Upper lobe of right lung (tissue), 1 donor: ENCODE measurements around the gene FCRL4. TPM values are rescaled to one million over a fixed set of nuclear protein-coding genes. Genes with fewer than 3 reads are reported as not detected.

Experiments used
- ATAC-seq: fragments of 200-7000 bp; cut with Tn5 transposase; one replicate; pipeline ENCODE4 v1.9.1; 2020; ENCODE audit warnings: mild to moderate bottlenecking, moderate library complexity
- DNase-seq: peaks from one replicate; pipeline ENCODE4 v3.0.0-alpha.2; 2020
- H3K27ac ChIP-seq: fragments of 200-600 bp; one replicate; pipeline ENCODE4 v1.8.0; 2022
- H3K27me3 ChIP-seq: fragments of 200-600 bp; one replicate; pipeline ENCODE4 v1.8.0; 2022; ENCODE audit warnings: mild to moderate bottlenecking
- H3K36me3 ChIP-seq: fragments of 200-600 bp; one replicate; pipeline ENCODE4 v1.8.0; 2022
- H3K4me1 ChIP-seq: fragments of 200-600 bp; one replicate; pipeline ENCODE4 v1.8.0; 2022
- H3K4me3 ChIP-seq: fragments of 200-600 bp; one replicate; pipeline ENCODE4 v1.8.0; 2022; ENCODE audit warnings: mild to moderate bottlenecking
- H3K9me3 ChIP-seq: fragments of 200-600 bp; one replicate; pipeline ENCODE4 v1.8.0; 2022
- intact Hi-C: fragments of 100-400 bp; cut with DNase I; formaldehyde crosslinking; loops from one replicate; pipeline ENCODE4 v1.11.0; 2022
- total RNA-seq: library from RNA; stranded (reverse); fragmentation: NEBNext Ultra II Directional; extraction: Animal tissue kit (Norgen Biotek cat#: 25700); gene quantifications from one replicate; pipeline ENCODE4 v1.2.1, GENCODE V29; 2021
- TF ChIP-seq, protein P1 (sequence below): fragments of 200-600 bp; IDR thresholded peaks from one replicate; pipeline ENCODE4 v1.8.0; 2022; ENCODE audit warnings: antibody characterized with exemption
- donor health status: DM: no; HTN: yes; CAD: no; lungs with severe emphysema.

Gene FCRL4
- total RNA-seq, 1 donor from 2014 or later: not detected

DNA sequence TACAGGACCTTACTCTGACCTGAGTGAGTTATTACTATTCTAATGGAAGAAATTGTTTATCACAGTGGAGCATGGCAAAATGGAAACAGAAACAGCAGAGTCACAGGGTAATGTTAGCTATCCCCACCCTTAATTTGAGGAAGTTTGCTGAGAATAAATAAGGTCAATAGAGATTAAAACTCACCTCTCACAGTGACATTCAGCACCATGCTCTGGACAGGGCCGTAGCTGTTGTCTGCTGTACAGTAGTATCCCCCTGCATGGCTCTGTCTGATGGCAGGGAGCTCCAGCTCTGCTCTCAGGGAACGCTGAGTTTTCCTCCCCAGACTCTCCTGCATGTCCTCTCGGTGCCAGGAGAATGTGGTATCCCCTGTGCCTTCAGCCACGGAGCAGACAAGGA, 11.9 kb downstream of the FCRL4 start:
- H3K27ac ChIP-seq: no peak overlapping the region

GRCh38 chr1:157584503-157584902, 13.4 kb downstream of the FCRL4 start:
- H3K9me3 ChIP-seq: no peaks in the 10 kb centered on the region
- no peaks in the 10 kb centered on the region for H3K36me3 ChIP-seq
- TF ChIP-seq, protein P1, sequence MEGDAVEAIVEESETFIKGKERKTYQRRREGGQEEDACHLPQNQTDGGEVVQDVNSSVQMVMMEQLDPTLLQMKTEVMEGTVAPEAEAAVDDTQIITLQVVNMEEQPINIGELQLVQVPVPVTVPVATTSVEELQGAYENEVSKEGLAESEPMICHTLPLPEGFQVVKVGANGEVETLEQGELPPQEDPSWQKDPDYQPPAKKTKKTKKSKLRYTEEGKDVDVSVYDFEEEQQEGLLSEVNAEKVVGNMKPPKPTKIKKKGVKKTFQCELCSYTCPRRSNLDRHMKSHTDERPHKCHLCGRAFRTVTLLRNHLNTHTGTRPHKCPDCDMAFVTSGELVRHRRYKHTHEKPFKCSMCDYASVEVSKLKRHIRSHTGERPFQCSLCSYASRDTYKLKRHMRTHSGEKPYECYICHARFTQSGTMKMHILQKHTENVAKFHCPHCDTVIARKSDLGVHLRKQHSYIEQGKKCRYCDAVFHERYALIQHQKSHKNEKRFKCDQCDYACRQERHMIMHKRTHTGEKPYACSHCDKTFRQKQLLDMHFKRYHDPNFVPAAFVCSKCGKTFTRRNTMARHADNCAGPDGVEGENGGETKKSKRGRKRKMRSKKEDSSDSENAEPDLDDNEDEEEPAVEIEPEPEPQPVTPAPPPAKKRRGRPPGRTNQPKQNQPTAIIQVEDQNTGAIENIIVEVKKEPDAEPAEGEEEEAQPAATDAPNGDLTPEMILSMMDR: no peak
- H3K4me3 ChIP-seq: no peak overlapping the region
- peaks cover 33% of the 10 kb centered on the region for H3K27me3 ChIP-seq
- no peak for ATAC-seq
- intact Hi-C loops: no loop called here
- no peak for DNase-seq
- H3K4me1 ChIP-seq: no peaks in the 10 kb centered on the region
- no peak overlapping the region for H3K27ac ChIP-seq

More for the DNA sequence above, 11.9 kb downstream of the FCRL4 start:
- Histone ChIP-seq H3K4me1 (no peaks in the 10 kb centered on the region), H3K27me3 (peaks cover 38% of the 10 kb centered on the region), H3K9me3 (no peaks in the 10 kb centered on the region), H3K4me3 (no peak overlapping the region), H3K36me3 (no peaks in the 10 kb centered on the region)
- no peak for DNase-seq
- TF ChIP-seq, protein P1: no peak
- ATAC-seq: peak; percentile 19
- intact Hi-C loops: no loop called here

DNA sequence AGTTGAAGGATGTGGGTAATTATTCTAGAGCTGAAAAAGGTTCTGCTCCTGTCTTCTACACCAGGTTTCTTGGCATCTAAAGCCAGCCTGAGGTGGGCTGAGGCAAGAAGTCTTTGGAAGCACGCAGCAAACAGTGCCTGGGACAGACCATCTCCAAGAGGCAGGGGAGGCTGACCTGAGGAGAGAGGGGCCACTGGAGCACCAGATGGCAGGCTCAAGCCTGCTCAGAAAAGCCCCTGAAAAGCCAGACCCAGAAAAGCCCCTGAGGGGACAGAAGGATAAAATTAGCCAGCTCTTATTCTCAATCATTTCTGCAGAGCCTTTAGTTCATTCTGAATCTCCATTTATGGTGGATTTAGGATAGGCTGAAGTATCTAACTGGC, 17.1 kb downstream of the FCRL4 start:
- TF ChIP-seq, protein P1: no peak
- Histone ChIP-seq H3K9me3 (no peaks in the 10 kb centered on the region), H3K4me3 (no peak overlapping the region), H3K36me3 (no peaks in the 10 kb centered on the region), H3K27me3 (peaks cover 13% of the 10 kb centered on the region), H3K4me1 (no peaks in the 10 kb centered on the region), H3K27ac (no peak overlapping the region)
- ATAC-seq: no peak
- no peak for DNase-seq
- intact Hi-C loops: no loop called here

DNA sequence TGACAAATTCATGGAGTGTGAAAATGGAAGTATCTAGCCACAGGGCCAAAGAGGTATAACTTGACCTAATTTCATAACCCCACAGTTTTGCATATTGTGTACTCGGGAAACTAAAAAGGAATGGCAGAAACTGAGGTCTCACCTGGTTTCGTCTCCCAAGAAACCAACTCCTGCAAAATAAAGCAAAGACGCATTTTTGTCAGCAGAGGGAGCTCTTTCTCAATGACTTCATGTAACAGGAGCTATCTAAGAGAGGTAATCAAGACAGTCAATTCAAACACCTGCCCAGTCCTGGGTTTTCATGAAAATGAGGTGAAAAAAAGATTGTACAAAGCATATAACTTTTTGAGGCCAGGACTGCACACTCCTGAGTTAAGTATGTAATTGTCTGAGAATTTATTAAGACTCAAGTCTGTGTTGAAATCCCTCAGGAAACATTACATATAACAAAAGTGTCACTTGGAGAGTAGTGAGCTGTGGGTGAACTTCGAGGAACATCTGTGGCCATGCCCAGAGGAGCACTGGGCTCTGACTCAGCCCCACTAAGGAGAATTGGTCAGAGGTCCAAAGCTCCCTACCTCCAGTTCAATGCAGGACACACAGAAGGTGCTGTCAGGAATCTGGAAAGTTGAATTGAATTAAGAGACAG, 17.6 kb downstream of the FCRL4 start:
- Histone ChIP-seq H3K27me3 (peaks cover 8% of the 10 kb centered on the region), H3K4me3 (no peak overlapping the region), H3K36me3 (no peaks in the 10 kb centered on the region), H3K4me1 (no peaks in the 10 kb centered on the region), H3K9me3 (no peaks in the 10 kb centered on the region), H3K27ac (no peak overlapping the region)
- TF ChIP-seq, protein P1: peak; percentile 79
- DNase-seq (no peak), ATAC-seq (peak; percentile 80)
- intact Hi-C loops: no loop called here

DNA sequence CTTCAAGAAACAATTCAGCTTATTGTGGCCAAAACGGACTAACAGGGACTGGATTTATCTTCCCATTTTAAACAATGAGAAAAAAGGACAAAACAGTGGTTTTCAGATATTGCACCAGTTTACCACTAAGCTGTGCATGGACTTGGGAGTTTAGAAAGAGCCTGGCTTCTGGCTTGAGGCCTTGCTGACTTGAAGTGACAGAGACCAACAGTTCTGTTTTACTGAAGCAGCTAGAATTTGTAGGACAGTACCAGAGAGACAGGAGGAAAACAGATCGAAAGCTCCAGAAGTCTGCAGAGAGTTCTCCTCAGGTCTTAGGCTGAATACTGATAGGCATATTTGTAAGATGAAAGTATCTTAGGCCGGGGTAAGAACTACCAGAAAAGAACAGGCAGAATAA, 20.5 kb downstream of the FCRL4 start:
- intact Hi-C loops: no loop called here
- Histone ChIP-seq H3K27ac (no peak overlapping the region), H3K36me3 (no peaks in the 10 kb centered on the region), H3K27me3 (peaks cover 8% of the 10 kb centered on the region), H3K4me3 (no peak overlapping the region), H3K9me3 (no peaks in the 10 kb centered on the region), H3K4me1 (no peaks in the 10 kb centered on the region)
- DNase-seq (no peak), ATAC-seq (no peak)
- TF ChIP-seq, protein P1: no peak

- no peaks in the 10 kb centered on the region for H3K36me3 ChIP-seq
- H3K27me3 ChIP-seq: no peaks in the 10 kb centered on the region
- no peaks in the 10 kb centered on the region for H3K4me1 ChIP-seq
- TF ChIP-seq, protein P1: no peak
- ATAC-seq (no peak), DNase-seq (no peak)
- H3K4me3 ChIP-seq: no peak overlapping the region
- H3K27ac ChIP-seq: no peak overlapping the region
- H3K9me3 ChIP-seq: no peaks in the 10 kb centered on the region
- intact Hi-C loops: no loop called here
Observed at GRCh38 chr1:157575744-157576143, 22.1 kb downstream of the FCRL4 start.
